Spleen (tissue), 7 donors: Measurements from ENCODE around the gene E2F3.

Experiments
- POLR2A ChIP-seq, 3 donors: fragments of 450-650 bp; IDR thresholded peaks; one replicate each; pipeline ENCODE4 v1.5.1; 2017; ENCODE audit warnings: antibody characterized with exemption in 3 of 3, mild to moderate bottlenecking in 1 of 3
- POLR2AphosphoS5 ChIP-seq, 3 donors: sonication (generic); formaldehyde crosslinking; IDR thresholded peaks; one replicate each; pipeline ENCODE4 v1.5.1; 2017; ENCODE audit warnings: antibody characterized with exemption in 3 of 3
- TF ChIP-seq, protein P1 (sequence below), 11 experiments: fragments of 200-600 bp in 7 of 11; fragments of 450-650 bp in 4 of 11; sonication (generic) in 4 of 11; IDR thresholded peaks in 8 of 11; conservative IDR thresholded peaks in 3 of 11; 1 replicate in 7 of 11; 2 replicates in 4 of 11; pipeline versions ENCODE4 v1.4.0 to v1.8.0; 2016 to 2021; ENCODE audit warnings: antibody characterized with exemption in 11 of 11, inconsistent platforms in 4 of 11, mild to moderate bottlenecking in 1 of 11
- donor health status: DM: no; HTN: no; CAD: no; lungs with moderate emphysema.
- donor health status: DM: no; HTN: no; CAD: no.
- donor health status: DM: no; HTN: no; CAD: no.

DNA sequence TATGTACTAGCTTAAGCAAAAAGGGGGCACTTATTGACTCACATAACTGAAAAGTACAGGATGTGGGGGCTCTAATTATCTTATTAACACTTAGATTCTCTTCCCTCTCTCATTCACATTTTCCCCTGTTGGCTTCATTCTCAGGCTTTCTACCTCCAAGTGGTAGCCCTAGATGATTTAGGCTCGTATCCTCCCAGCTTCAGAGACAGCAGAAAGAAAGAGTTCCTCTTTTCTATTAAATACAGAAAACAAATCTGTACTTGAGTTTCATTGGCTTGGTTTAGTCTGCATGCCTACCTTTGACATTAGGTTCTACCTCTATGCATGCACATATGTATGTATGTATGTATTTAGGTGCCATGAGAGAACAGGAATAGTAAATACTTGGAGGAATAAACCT is 15.5 kb upstream of the E2F3 start:
- TF ChIP-seq POLR2A (IDR thresholded peaks at IDR 0.05) = no peak
- TF ChIP-seq, protein P1, sequence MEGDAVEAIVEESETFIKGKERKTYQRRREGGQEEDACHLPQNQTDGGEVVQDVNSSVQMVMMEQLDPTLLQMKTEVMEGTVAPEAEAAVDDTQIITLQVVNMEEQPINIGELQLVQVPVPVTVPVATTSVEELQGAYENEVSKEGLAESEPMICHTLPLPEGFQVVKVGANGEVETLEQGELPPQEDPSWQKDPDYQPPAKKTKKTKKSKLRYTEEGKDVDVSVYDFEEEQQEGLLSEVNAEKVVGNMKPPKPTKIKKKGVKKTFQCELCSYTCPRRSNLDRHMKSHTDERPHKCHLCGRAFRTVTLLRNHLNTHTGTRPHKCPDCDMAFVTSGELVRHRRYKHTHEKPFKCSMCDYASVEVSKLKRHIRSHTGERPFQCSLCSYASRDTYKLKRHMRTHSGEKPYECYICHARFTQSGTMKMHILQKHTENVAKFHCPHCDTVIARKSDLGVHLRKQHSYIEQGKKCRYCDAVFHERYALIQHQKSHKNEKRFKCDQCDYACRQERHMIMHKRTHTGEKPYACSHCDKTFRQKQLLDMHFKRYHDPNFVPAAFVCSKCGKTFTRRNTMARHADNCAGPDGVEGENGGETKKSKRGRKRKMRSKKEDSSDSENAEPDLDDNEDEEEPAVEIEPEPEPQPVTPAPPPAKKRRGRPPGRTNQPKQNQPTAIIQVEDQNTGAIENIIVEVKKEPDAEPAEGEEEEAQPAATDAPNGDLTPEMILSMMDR (IDR thresholded peaks at IDR 0.05 in 8 of 11, conservative IDR thresholded peaks at IDR 0.05 in 3 of 11) = no peak
- TF ChIP-seq POLR2AphosphoS5 (IDR thresholded peaks at IDR 0.05) = no peak
